SK-N-MC (cell line): Measurements from ENCODE around the gene LRBA.

ENCODE experiments used
- EZH2 ChIP-seq: fragments of 200-600 bp; sonication (generic); IDR thresholded peaks from one replicate; pipeline ENCODE4 v1.6.1; 2017; ENCODE audit warnings: antibody characterized with exemption
- FOXP2 ChIP-seq: optimal IDR thresholded peaks from 2 replicates; pipeline ENCODE3; 2011; ENCODE audit warnings: mild to moderate bottlenecking, moderate library complexity; ENCODE audit not compliant: insufficient read depth; ENCODE audit errors: extremely low read length, control extremely low read depth
- POLR2AphosphoS5 ChIP-seq: IDR thresholded peaks from 2 replicates; pipeline ENCODE4 v1.6.1; 2012; ENCODE audit warnings: mild to moderate bottlenecking, low read depth, low read length, borderline replicate concordance

DNA sequence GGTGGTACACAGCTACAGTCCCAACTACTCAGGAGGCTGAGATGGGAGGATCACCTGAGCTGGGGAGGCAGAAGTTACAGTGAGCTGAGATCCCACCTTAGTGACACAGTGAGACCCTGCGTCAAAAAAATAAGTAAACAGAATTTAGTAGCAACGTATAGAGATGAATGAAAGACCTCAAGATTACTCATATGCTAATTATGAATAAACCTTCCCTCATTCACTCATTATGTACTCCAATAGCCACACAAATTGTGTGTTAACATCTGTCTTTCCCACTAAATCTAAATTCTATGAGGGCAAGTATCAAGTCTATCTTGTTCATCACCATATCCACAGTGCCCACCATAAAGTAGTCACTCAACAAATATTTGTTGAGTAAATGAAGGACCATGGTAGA, 111.5 kb downstream of the LRBA start:
- no peak for TF ChIP-seq EZH2
- TF ChIP-seq POLR2AphosphoS5 = no peak
- no peak for TF ChIP-seq FOXP2
